Mesothelial cell of epicardium (in vitro differentiated cells): ENCODE results near the gene TIAM1. TPM values are rescaled to one million over a fixed set of nuclear protein-coding genes. Genes with fewer than 3 reads are reported as not detected.

Experiments
- DNase-seq, 2 experiments: peaks; one replicate each; pipeline ENCODE4 v3.0.0; 2021; ENCODE audit warnings: low spot score in 2 of 2; ENCODE audit not compliant: unreplicated experiment in 2 of 2
- H3K27ac Mint-ChIP-seq: 2 replicates; pipeline ENCODE4 v1.8.0; 2021; ENCODE audit warnings: mixed read lengths
- H3K27me3 Mint-ChIP-seq: 2 replicates; pipeline ENCODE4 v1.8.0; 2021; ENCODE audit warnings: low read depth, mixed read lengths
- H3K36me3 Mint-ChIP-seq: 2 replicates; pipeline ENCODE4 v1.8.0; 2021; ENCODE audit warnings: mixed read lengths
- H3K4me1 Mint-ChIP-seq: 2 replicates; pipeline ENCODE4 v1.8.0; 2021; ENCODE audit warnings: mixed read lengths
- H3K4me3 Mint-ChIP-seq: 2 replicates; pipeline ENCODE4 v1.8.0; 2021; ENCODE audit warnings: mild to moderate bottlenecking, moderate library complexity, mixed read lengths
- H3K9me3 Mint-ChIP-seq: 2 replicates; pipeline ENCODE4 v1.8.0; 2021; ENCODE audit warnings: mixed read lengths
- total RNA-seq: library from RNA; stranded (reverse); gene quantifications from 3 replicates; pipeline ENCODE4 v1.2.1, GENCODE V29; 2021
- TF ChIP-seq, protein P1 (sequence below): fragments of 200-600 bp; sonication (generic); IDR thresholded peaks from one replicate; pipeline ENCODE4 v1.5.0; 2021; ENCODE audit warnings: antibody characterized with exemption; ENCODE audit not compliant: unreplicated experiment

Gene TIAM1
- total RNA-seq, 1 donor from 2014 or later: 53.4 TPM

- Mint-ChIP-seq H3K27ac (no peak overlapping the region), H3K36me3 (peaks cover 3% of the 10 kb centered on the region), H3K4me1 (no peaks in the 10 kb centered on the region), H3K27me3 (no peaks in the 10 kb centered on the region), H3K9me3 (peaks cover 12% of the 10 kb centered on the region), H3K4me3 (no peak overlapping the region)
- TF ChIP-seq, protein P1, sequence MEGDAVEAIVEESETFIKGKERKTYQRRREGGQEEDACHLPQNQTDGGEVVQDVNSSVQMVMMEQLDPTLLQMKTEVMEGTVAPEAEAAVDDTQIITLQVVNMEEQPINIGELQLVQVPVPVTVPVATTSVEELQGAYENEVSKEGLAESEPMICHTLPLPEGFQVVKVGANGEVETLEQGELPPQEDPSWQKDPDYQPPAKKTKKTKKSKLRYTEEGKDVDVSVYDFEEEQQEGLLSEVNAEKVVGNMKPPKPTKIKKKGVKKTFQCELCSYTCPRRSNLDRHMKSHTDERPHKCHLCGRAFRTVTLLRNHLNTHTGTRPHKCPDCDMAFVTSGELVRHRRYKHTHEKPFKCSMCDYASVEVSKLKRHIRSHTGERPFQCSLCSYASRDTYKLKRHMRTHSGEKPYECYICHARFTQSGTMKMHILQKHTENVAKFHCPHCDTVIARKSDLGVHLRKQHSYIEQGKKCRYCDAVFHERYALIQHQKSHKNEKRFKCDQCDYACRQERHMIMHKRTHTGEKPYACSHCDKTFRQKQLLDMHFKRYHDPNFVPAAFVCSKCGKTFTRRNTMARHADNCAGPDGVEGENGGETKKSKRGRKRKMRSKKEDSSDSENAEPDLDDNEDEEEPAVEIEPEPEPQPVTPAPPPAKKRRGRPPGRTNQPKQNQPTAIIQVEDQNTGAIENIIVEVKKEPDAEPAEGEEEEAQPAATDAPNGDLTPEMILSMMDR: no peak
- DNase-seq: no peak
Measured at GRCh38 chr21:31110430-31110829, 233.6 kb downstream of the TIAM1 start.

DNA sequence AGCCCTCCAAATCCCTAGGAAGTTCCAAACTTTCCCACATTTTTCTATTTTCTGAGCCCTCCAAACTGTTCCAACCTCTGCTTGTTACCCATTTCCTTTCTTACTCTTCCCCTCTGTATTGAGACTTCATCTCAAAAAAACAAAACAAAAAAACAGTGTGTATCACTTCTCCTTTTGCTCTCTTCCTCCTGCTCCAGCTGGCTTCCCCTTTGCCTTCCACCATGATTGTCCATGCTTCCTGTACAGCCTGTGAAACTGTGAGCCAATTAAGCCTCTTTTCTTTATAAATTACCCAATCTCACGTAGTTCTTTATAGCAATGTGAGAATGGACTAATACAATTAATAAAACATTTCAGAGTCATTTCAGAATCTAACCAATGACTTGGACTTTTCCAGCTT, 236.2 kb downstream of the TIAM1 start:
- no peaks in the 10 kb centered on the region for H3K27me3 Mint-ChIP-seq
- H3K4me3 Mint-ChIP-seq: no peak overlapping the region
- no peak overlapping the region for H3K27ac Mint-ChIP-seq
- DNase-seq: no peak
- H3K36me3 Mint-ChIP-seq: peaks cover 5% of the 10 kb centered on the region
- H3K4me1 Mint-ChIP-seq: peaks cover 4% of the 10 kb centered on the region
- H3K9me3 Mint-ChIP-seq: peaks cover 16% of the 10 kb centered on the region
- TF ChIP-seq, protein P1: no peak

DNA sequence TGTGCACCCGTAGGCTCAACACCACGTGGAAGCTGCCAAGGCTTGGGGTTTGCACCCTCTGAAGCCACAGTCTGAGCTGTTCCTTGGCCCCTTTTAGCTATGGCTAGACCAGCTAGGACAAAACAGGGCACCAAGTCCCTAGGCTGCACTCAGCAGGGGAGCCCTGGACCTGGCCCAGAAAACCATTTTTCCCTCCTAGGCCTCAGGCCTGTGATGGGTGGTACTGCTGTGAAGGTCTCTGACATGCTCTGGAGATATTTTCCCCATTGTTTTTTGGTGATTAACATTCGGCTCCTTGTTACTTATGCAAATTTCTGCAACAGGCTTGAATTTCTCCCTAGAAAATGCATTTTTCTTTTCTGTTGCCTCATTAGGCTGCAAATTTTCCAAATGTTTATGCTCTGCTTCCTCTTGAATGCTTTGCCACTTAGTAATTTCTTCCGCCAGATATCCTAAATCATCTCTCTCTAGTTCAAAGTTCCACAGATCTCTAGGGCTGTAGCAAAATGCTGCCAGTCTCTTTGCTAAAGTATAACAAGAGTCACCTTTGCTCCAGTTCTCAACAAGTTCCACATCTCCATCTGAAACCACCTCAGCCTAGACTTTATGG, 236.8 kb downstream of the TIAM1 start:
- DNase-seq: no peak
- H3K9me3 Mint-ChIP-seq: peaks cover 16% of the 10 kb centered on the region
- TF ChIP-seq, protein P1: no peak
- H3K4me3 Mint-ChIP-seq: no peak overlapping the region
- no peak overlapping the region for H3K27ac Mint-ChIP-seq
- no peaks in the 10 kb centered on the region for H3K27me3 Mint-ChIP-seq
- H3K4me1 Mint-ChIP-seq: peaks cover 4% of the 10 kb centered on the region
- H3K36me3 Mint-ChIP-seq: peaks cover 5% of the 10 kb centered on the region

GRCh38 chr21:31103571-31104265, 240.3 kb downstream of the TIAM1 start:
- H3K9me3 Mint-ChIP-seq: peaks cover 16% of the 10 kb centered on the region
- H3K4me1 Mint-ChIP-seq: peaks cover 4% of the 10 kb centered on the region
- no peak overlapping the region for H3K27ac Mint-ChIP-seq
- TF ChIP-seq, protein P1: no peak
- DNase-seq: no peak
- H3K36me3 Mint-ChIP-seq: peaks cover 5% of the 10 kb centered on the region
- H3K4me3 Mint-ChIP-seq: no peak overlapping the region
- peaks cover 4% of the 10 kb centered on the region for H3K27me3 Mint-ChIP-seq

DNA sequence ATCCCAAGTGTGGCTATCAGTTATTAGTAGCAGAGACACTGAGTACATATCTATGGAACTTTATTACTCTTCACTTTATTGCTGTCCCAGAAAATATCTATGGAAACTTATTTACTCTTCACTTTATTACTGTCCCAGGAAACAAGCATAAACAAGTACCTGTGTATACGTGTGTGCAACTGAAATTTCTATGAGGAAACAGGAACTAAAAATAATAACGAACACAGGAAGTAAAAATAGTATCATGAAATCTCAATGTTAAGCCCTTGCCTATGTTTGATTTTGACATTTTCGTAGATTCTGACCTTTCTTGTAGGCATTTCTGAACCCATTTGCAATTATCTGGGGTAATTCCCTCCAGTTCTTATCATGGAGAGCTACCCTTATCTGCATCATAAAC, 240.9 kb downstream of the TIAM1 start:
- DNase-seq: no peak
- H3K27me3 Mint-ChIP-seq: peaks cover 6% of the 10 kb centered on the region
- H3K4me3 Mint-ChIP-seq: no peak overlapping the region
- peaks cover 16% of the 10 kb centered on the region for H3K9me3 Mint-ChIP-seq
- TF ChIP-seq, protein P1: no peak
- H3K36me3 Mint-ChIP-seq: peaks cover 5% of the 10 kb centered on the region
- H3K27ac Mint-ChIP-seq: no peak overlapping the region
- peaks cover 4% of the 10 kb centered on the region for H3K4me1 Mint-ChIP-seq
